HK-2 (cell line): ENCODE data around the gene ADRB2.
A peak's percentile ranks its signal among the peaks of the same experiment; 100 is the strongest.

Source experiments
- DNase-seq: peaks from one replicate; pipeline ENCODE4 v3.0.0-alpha.2; 2018; ENCODE audit not compliant: unreplicated experiment

Gene ADRB2

DNA sequence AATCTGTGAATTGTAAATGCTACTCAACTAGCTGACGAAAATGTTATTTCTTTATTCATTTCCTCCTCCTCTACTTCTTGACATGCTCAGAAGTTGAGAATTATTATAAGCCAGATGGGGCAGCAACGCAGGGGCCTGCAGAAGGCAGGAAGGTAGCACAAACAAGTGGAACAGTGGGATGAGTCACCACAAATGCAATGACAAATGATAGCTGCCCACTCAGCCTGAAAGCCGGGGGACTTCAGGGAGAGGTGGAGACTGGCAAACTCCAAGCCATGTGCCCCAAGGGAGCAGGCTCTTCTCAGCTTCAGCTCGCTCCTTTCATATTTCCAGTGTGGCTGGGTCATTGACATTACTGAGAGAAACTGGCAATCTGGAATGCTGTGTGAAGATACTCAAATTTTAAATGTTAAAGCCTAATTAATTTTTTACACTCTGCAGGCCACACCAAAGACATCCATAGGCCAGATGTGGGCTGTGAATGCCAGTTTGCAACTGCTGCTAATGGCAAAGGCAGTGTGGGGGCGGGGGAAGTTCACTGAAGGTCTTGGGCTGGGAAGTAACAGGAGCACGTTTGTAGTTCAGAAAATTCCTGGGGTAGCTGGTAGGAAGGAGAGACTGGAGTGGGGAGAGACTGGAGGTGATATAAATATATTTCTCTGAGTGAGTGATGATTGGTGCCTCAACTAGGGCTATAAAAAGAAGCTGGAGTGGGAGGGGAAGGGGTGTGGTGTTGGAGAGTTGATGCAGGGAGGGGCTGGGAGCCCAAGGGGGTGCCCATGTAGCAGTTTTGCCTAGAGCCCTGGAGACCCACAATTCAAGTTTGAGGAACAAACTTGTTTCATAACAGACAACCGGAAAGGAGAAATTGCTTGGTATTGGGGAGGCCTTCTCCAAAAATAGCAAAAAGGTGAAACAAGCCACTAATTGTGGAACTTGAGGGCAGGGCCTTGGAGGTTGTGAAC, 20.8 kb upstream of the ADRB2 start:
- peak; percentile 41 for DNase-seq

DNA sequence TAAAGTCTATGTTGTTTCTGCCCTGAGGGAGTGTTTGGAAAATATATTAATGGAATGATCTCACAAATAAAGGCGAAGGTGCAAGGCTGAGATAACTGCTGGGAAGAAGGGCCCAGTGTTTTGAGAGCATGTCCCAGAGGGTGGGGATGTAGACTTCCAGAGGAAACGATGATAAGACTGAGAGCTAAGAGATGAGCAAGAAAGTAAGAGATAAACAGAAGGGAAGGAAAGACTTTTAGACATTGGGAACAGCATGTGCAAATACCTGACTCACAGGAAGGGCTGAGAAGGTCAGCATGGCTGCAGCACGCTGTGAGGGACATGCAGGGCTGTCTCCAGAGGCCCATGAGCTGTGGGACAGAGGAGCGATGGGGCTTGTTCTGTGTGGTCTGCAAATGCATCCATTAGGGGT, 19.9 kb upstream of the ADRB2 start:
- DNase-seq = no peak

DNA sequence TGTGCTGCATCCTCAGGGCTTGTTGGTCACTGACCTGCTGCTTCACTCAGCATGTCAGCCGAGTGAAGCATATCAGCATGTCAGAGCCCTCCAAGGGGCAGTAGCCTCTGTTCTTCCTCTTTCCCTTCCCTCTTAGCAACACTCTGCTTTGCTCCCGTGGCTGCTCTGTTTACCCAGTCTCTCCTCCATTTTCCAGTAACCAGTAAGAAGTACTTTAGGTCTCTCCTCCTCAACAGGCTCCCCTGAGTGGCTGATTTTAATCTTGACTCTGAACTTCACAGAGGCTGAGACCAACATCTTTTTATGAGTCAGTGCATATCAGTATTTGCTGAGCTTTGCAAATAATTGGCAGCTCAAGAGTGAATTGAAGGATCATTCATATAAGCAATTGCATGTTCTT, 18.6 kb upstream of the ADRB2 start:
- DNase-seq = no peak

DNA sequence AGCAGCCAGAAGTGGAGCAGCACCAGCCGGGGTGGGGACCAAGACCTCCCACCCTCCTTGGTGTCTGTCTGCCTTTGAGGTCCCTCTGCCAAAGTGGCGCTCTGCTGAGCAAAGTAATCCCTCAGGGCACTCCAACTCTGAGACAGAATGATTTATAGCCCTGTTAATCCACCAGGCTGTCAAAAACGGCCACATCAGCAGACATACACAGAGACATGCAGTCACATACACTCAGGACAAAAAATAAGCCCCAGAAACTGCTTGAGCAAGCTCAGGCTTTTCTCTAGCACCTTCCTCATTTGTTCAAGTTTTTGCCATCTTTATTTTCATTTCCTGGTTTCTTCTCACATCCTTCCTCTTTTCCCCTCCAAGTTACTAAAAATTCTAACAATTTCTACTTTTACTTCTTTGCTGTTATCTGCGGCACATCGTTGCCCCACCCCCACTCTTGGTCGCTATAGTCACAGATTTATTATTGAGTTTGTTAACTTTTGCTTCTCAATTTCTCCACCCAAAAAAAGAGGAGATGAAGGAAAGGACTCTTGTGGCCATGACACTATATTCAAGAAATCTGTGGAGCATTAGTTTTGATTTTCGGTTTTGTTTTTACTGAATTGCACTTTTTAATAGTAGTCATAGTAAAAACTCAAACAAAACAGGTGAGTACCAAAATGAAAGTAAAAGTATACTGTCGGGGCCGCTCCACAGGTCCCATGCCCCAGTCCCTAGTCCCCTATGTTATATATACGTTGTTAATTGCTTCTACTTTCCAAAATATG, 17.4 kb upstream of the ADRB2 start:
- DNase-seq = no peak

DNA sequence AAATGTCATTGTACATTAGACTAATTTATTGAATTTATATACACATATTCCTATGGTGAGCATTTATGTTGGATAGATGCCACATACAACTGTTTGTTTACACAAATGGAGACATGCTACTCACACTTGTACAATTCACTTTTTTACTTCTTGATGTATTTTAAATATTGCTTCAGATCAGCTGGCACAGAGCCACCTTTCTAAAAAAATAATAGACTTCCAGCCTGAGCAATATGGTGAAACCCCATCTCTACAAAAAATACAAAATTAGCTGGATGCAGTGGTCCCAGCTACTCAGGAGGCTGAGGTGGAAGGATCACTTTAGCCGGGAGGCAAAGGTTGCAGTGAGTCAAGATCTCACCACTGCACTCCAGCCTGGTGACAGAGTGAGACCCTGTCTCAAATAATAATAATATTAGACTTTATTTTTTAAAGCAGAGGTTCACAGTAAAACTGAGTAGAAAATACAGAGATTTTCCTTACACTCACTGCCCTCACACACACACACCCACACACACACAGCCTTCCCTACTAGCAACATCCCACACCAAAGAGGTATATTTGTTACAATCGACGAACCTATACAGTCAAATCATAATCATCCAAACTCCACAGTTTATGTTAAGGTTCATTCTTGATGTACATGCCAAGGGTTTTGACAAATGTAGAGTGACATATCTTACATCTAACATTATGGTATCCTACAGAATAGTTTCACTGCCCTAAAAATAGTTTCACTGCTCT, 16.5 kb upstream of the ADRB2 start:
- no peak for DNase-seq

DNA sequence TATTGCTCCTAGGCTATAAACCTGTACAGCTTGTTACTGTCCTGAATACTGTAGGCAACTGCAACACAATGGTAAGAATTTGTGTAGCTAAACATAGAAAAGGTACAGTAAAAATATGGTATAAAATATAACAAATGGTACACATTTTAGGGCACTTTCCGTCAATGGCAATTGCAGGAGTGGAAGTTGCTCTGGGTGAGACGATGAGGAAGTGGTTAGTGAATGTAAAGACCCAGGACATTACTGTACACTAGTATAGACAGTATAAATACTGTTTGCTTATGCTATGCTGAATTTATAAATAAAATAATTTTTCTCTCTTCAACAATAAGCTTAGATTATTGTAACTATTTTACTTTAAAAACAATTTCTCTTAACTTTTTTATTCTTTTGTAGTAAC, 15.6 kb upstream of the ADRB2 start:
- DNase-seq = no peak

DNA sequence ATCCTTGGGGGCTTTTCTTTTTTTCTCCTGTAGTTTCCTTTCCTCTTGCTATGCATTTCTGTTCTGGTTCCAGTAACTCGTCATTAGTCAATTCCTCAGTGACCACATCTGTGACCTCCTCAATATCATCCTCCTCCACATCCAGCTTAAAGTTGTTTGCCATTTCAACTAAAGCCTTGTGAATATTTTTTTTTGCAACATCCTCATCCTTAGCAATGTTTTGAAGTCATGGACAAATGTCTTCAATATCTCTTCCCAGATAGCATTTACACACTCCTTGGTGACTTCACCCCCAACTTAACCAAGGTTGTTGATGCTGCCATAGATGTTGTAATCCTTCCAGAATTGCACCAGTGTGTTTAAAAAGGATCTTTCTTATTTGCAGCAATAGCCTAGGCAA, 14.7 kb upstream of the ADRB2 start:
- DNase-seq = no peak

DNA sequence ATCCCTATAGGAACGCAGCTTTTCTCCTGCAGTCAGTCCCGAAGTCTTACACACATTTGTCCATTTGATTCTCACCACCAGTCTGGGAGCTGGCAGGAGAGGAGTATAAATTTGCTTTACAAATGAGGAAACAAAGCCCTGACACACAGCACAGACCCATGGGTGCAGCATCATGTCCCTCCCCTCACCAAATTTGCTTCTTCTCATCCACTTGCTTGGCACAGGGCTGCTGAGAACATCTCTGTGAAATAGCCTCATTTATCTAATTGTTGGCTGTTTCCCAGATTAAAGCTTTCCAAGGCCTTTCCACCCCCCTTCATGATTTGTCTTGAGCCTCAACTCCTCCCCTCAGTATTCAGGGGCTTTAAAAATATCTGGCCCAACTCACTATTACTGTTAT, 11.3 kb upstream of the ADRB2 start:
- no peak for DNase-seq

DNA sequence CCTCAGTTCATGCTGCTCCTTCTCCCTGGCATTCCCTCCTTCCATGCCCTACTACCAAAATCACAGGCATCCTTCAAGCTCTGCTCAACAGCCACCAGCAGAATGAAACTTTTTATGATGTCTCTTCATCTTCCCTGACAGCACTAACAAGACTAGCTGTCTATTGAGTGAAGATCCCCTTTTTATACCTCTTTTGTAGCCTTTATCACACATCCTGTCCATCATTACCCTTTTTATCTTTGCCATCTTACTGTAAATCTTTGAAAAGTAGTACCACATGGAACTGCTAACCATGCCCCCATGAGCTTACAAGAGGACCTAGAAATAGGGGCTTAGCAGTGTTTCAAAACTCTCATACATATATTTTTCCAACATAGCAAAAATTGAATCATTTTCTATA, 10.8 kb upstream of the ADRB2 start:
- no peak for DNase-seq

DNA sequence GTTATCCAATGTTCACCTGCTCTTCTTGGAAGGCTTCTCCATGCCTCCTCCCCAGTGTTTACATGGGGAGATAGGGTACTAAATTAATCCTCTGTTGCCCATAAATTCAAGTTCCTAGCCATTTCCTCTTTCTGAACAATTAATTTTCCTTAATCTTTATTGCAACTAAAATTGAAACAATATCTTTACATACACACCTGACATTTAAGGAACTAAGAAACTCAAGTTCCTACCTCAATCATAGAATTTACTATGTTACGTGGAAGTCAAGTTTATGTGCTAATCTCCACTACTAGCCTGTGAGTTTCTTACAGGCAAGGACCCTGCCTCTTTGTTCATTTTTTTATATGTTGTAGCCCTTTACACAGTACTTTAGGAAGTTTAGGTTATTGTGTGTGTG, 10.1 kb upstream of the ADRB2 start:
- no peak for DNase-seq

DNA sequence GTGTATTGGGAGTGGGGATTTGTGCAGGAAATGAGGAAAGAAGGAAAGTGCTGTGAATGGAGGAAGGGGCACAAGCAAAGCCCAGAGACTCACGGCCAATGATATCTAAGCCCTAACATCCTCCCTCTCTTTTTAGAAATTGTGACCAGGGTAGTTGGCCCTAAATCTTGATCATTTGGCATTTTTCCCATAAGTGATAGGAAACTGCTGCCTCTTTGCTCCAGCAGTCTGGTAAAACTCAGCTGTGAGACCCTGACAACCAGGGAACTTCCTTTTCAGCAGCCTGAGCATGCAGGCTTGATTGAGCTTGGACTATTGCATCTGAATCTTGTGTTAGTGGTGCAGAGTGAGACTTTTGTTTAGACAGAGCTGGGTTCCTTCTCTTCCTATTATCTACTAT, 9.6 kb upstream of the ADRB2 start:
- no peak for DNase-seq

DNA sequence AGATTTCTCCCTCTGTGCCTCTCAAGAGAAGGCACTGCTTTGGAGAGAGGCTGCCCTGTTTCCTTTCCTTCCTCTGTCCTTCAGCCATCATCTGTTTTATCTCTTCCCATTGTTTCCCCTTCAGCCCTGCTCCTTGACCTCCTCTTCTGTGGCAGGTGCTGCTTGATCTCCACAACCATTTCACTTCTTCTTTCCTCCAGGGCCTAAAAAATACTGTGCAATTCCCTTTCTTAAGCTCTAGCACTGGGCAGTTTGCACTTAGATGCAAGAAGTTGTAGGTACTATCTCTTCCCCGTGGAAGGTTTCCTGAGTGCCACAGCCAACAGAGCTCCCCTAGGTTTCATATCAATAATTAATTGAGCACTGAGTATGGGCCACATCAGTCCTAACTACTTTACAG, 8.8 kb upstream of the ADRB2 start:
- no peak for DNase-seq

DNA sequence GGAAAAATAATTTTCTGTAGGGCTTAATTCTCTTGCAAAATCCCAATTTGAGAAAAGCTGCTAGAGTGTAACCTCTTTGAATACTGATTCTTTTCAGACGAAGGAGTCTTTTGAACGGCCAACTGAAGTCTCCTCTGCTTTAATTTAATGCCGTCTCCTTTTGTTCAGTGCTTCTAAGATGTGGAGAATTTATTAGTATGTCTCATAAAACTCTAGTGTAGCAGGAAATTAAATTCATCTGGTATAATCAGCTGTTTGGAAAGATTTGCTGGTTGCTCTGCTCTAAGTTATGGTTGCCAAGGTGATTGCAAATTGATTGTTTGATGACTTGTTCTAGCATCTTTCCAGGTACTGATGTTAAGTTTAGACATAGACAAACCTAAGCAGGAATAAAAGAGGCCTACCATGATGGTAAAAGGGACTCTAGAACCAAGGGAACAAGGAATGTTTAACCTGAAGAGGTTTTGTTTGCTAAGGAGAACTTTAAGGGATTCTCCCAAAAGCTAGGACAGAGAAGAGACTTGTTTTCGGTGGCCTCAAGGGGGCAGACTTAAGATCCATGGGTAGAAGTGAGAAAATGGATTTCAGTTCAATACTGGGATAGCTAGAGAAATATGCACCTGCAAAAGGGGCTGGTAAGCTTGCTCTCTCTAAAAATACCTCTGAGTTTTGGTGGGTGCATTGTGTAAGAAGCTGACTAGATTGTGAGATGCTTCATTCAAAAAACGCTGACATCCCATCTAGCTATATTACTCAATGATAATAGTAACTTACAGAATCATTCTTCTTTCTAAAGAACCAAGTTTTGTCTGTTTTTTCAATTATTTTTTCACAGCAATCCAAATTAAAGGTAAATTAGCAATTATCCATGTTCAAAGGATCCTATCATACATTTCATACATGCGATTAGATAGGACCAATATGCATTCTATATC, 5.7 kb upstream of the ADRB2 start:
- no peak for DNase-seq

DNA sequence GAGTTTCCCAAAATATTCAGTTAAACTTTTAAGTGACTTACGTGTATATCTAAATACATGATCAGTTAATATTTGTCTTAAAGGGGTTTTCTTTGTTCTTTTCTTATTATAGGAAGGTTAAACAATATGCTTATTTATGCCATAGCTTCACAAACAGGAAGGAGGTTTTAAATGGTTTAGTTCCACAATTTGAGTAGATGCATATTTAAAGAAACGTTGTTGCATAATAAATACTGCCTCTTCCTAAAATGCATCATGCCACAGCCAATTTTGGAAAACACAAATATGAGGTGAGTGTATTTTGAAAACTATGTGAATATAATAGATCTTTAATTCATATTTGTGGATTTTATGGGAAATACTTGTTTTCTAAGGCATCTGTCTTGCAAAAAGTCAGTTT, 2.5 kb upstream of the ADRB2 start:
- no peak for DNase-seq

DNA sequence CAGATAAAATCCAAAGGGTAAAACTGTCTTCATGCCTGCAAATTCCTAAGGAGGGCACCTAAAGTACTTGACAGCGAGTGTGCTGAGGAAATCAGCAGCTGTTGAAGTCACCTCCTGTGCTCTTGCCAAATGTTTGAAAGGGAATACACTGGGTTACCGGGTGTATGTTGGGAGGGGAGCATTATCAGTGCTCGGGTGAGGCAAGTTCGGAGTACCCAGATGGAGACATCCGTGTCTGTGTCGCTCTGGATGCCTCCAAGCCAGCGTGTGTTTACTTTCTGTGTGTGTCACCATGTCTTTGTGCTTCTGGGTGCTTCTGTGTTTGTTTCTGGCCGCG, 727 bp upstream of the ADRB2 start:
- DNase-seq = no peak

DNA sequence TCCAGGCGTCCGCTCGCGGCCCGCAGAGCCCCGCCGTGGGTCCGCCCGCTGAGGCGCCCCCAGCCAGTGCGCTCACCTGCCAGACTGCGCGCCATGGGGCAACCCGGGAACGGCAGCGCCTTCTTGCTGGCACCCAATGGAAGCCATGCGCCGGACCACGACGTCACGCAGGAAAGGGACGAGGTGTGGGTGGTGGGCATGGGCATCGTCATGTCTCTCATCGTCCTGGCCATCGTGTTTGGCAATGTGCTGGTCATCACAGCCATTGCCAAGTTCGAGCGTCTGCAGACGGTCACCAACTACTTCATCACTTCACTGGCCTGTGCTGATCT, 294 bp downstream of the ADRB2 start:
- no peak for DNase-seq

DNA sequence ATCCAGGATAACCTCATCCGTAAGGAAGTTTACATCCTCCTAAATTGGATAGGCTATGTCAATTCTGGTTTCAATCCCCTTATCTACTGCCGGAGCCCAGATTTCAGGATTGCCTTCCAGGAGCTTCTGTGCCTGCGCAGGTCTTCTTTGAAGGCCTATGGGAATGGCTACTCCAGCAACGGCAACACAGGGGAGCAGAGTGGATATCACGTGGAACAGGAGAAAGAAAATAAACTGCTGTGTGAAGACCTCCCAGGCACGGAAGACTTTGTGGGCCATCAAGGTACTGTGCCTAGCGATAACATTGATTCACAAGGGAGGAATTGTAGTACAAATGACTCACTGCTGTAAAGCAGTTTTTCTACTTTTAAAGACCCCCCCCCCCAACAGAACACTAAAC, 1.3 kb downstream of the ADRB2 start:
- no peak for DNase-seq

DNA sequence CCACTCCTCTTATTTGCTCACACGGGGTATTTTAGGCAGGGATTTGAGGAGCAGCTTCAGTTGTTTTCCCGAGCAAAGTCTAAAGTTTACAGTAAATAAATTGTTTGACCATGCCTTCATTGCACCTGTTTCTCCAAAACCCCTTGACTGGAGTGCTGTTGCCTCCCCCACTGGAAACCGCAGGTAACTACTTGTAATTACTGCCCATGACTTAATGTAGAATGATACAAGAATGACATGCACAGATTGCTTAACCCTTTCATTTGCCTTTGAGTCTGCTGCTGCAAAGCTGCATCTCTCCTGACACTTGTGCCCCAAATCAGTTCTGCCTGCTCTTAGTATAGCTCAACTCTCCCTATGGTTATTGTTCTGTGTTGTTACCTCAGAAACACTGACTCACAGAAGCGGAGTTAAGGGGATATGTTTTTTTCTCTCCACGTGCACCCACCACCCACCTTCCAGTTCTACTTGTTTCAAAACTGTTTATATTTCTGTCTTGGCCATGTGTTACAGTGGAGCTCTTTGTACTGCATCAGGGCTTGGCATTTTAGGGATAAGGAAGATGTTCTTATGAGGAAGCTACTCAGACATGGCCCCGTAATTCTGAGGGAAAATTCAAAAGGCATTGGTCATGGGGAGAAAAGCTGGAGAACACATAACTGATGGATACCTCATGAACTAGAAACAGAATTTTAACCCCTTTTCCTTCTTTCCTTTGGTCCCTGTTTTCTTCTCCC, 2.3 kb downstream of the ADRB2 start:
- no peak for DNase-seq

DNA sequence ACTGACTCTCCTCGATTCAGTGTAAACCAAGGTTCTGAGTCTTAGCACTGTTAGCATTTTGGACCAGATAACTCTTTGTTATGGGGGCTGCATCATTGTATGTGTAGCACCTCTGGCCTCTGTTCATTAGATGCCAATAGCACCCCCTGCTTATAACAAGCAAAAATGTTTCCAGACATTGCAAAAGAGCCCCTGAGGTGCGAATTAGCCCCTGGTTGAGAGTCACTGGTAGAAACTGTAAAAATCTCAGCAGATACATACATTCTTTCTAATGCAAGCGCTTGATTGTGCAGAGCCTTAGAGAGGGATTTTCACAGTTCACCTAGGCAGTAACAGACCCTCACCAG, 2.8 kb downstream of the ADRB2 start:
- DNase-seq = no peak

DNA sequence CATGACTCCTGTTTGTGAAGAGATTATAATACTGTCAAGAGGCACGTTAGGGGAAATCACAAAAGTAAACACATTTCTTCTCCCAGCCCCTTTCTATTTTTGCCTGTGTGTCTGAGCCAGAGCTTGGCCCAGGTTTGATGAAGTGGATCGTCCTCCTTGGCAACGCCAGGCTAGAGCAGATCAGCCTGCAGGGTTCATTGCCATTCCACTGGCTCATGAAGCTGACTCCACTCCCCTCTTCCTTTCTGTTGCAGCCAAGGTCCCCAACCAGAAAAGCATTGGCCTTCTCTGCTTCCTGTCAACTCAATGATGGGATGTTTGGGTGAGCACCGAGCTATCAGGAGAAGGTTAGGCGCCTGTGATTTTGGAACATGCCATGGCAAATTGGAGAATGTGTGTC, 3.3 kb downstream of the ADRB2 start:
- DNase-seq = no peak

DNA sequence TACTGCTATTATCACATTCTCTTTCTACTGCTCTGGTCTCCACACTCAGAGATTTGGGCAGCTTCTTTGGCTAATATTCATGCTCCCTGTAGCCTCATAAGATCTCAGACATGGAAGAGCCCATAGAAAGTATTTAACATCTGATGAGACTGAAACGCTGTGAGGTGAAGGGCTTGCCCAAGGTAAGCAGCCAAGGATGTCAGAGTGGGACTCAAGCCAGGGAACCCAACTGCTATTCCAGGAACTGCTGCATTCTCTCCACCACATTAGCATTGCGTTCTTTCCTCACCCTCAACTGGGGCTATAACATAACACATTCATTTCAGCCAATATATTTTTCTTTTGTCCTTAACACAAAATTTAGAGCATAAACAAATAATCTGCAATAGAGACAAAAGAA, 3.8 kb downstream of the ADRB2 start:
- no peak for DNase-seq
